A673 (cell line): ENCODE results near the gene STK17B. TPM values are rescaled to one million over a fixed set of nuclear protein-coding genes. Genes with fewer than 3 reads are reported as not detected.

Experiments
- BruUV-seq: library from RNA; stranded (reverse); fragments of 400-500 nt; replicated peaks from 2 replicates; lab custom pipeline; 2021; lab: Mats Ljungman, UMichigan
- CTCF ChIA-PET: fragments of 300-600 bp; sonication (Branson Sonifier 250); formaldehyde crosslinking; loops from one replicate; lab custom pipeline; 2022; ENCODE audit warnings: antibody characterized with exemption; lab: Charles Lee
- POLR2A ChIA-PET: fragments of 300-600 bp; sonication (Branson Sonifier 250); formaldehyde crosslinking; loops from one replicate; lab custom pipeline; 2022; ENCODE audit warnings: antibody characterized with exemption; ENCODE audit not compliant: low non-redundant PET; lab: Charles Lee
- DNase-seq: peaks from one replicate; pipeline ENCODE4 v3.0.0-alpha.2; 2015; ENCODE audit warnings: low spot score
- H3K27ac ChIP-seq: fragments of 200-600 bp; sonication (generic); 2 replicates; pipeline ENCODE4 v1.5.1; 2016; ENCODE audit warnings: mixed run types, low read depth, mild to moderate bottlenecking, mixed read lengths, antibody characterized with exemption, low read length; ENCODE audit not compliant: poor library complexity, severe bottlenecking
- H3K27me3 ChIP-seq: fragments of 200-600 bp; sonication (generic); replicated peaks from 2 replicates; pipeline ENCODE4 v1.6.1; 2017; ENCODE audit warnings: mixed run types, low read depth, mild to moderate bottlenecking, mixed read lengths, antibody characterized with exemption, low read length; ENCODE audit not compliant: insufficient read depth, poor library complexity
- H3K36me3 ChIP-seq: fragments of 200-600 bp; sonication (generic); 2 replicates; pipeline ENCODE4 v1.6.1; 2016; ENCODE audit warnings: mixed run types, mild to moderate bottlenecking, mixed read lengths, antibody characterized with exemption, low read length; ENCODE audit not compliant: insufficient read depth, poor library complexity, severe bottlenecking
- H3K4me1 ChIP-seq: fragments of 200-600 bp; sonication (generic); 2 replicates; pipeline ENCODE4 v1.6.1; 2017; ENCODE audit warnings: mixed run types, mild to moderate bottlenecking, mixed read lengths, antibody characterized with exemption, low read length; ENCODE audit not compliant: insufficient read depth, poor library complexity, severe bottlenecking
- H3K4me3 ChIP-seq: fragments of 200-600 bp; sonication (generic); 2 replicates; pipeline ENCODE4 v1.5.1; 2016; ENCODE audit warnings: low read depth, mixed run types, mild to moderate bottlenecking, mixed read lengths, low read length; ENCODE audit not compliant: poor library complexity, severe bottlenecking
- H3K9me3 ChIP-seq: fragments of 200-600 bp; sonication (generic); 2 replicates; pipeline ENCODE4 v1.6.1; 2016; ENCODE audit warnings: mixed run types, low read depth, mild to moderate bottlenecking, mixed read lengths, antibody characterized with exemption, low read length; ENCODE audit not compliant: poor library complexity, severe bottlenecking
- EZH2 ChIP-seq: fragments of 200-600 bp; sonication (generic); IDR thresholded peaks from 2 replicates; pipeline ENCODE4 v1.6.1; 2017; ENCODE audit warnings: borderline replicate concordance, low read depth, mild to moderate bottlenecking, mixed read lengths, antibody characterized with exemption, low read length; ENCODE audit not compliant: poor library complexity, severe bottlenecking
- intact Hi-C: fragments of 100-400 bp; cut with micrococcal nuclease; formaldehyde crosslinking; loops from one replicate; pipeline ENCODE4 v1.10.0; 2022; ENCODE audit not compliant: unreplicated experiment
- total RNA-seq: library from RNA; stranded (reverse); gene quantifications from 2 replicates; pipeline ENCODE4 v1.2.3, GENCODE V29; 2021
- TF ChIP-seq, protein P1 (sequence below): fragments of 300-800, 200-600 bp; sonication (generic); conservative IDR thresholded peaks from 2 replicates; pipeline ENCODE4 v1.5.1; 2017; ENCODE audit warnings: low read depth, mild to moderate bottlenecking, antibody characterized with exemption, low read length, moderate library complexity, mixed read lengths

The STK17B gene
- total RNA-seq, 1 experiment from 2014 or later = 18.5 TPM

DNA sequence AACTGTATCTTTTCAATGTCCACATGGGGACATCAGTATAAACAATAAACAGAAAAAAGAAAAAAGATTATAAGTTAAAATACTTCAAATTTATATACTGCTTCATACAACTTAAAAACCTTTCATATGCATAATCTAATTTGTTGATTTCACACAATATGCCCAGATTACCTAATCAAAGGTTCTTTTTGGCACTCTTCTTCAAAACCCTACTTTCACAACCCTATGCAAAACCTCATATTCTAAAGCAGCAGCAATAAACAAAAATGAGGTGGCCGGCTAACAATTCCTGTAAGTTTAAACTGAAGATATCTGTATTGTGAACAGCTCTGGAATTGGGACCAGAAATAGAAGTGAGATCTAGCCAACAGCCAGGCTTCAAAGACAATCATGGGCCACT lies 28.6 kb downstream of the STK17B start:
- Histone ChIP-seq H3K27me3 (no peaks in the 10 kb centered on the region), H3K4me1 (no peaks in the 10 kb centered on the region), H3K27ac (no peak overlapping the region), H3K36me3 (peaks cover 39% of the 10 kb centered on the region), H3K9me3 (no peaks in the 10 kb centered on the region), H3K4me3 (no peak overlapping the region)
- DNase-seq = no peak
- intact Hi-C loops = no loop called here
- no TSS peak for BruUV-seq
- TF ChIP-seq, protein P1, sequence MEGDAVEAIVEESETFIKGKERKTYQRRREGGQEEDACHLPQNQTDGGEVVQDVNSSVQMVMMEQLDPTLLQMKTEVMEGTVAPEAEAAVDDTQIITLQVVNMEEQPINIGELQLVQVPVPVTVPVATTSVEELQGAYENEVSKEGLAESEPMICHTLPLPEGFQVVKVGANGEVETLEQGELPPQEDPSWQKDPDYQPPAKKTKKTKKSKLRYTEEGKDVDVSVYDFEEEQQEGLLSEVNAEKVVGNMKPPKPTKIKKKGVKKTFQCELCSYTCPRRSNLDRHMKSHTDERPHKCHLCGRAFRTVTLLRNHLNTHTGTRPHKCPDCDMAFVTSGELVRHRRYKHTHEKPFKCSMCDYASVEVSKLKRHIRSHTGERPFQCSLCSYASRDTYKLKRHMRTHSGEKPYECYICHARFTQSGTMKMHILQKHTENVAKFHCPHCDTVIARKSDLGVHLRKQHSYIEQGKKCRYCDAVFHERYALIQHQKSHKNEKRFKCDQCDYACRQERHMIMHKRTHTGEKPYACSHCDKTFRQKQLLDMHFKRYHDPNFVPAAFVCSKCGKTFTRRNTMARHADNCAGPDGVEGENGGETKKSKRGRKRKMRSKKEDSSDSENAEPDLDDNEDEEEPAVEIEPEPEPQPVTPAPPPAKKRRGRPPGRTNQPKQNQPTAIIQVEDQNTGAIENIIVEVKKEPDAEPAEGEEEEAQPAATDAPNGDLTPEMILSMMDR = no peak
- no peak for TF ChIP-seq EZH2
- POLR2A ChIA-PET = no interaction called here
- CTCF ChIA-PET = no interaction called here

DNA sequence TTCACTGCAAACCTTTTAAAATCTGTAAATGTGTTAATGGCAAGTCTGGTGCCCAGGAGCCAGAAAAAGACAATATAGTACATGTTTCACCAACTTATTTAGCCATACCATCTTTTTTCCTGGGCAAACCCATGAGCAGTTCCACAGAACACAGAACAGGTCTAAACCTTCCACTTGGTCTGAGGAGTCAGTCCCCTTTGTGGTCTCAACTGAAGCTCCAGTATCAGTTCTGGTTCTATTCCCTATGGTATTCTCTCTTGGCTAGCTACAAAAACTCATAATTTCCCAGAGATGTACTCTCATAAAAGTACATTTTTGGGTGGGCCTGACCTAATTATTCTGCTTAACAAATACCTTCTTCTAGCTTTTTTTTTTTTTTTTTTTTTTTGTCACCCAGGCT lies 31.2 kb downstream of the STK17B start:
- no peak for TF ChIP-seq EZH2
- TF ChIP-seq, protein P1 = no peak
- intact Hi-C loops = no loop called here
- H3K9me3 ChIP-seq = no peaks in the 10 kb centered on the region
- no peaks in the 10 kb centered on the region for H3K27me3 ChIP-seq
- H3K36me3 ChIP-seq = peaks cover 56% of the 10 kb centered on the region
- no peak overlapping the region for H3K27ac ChIP-seq
- no peak overlapping the region for H3K4me3 ChIP-seq
- POLR2A ChIA-PET = interaction anchor here (0.6 kb wide), 1 partner anchor 12 kb away, joined by 4 read pairs; no protein-coding TSS in a partner anchor
- no peak for DNase-seq
- CTCF ChIA-PET = no interaction called here
- BruUV-seq = no TSS peak
- H3K4me1 ChIP-seq = no peaks in the 10 kb centered on the region

DNA sequence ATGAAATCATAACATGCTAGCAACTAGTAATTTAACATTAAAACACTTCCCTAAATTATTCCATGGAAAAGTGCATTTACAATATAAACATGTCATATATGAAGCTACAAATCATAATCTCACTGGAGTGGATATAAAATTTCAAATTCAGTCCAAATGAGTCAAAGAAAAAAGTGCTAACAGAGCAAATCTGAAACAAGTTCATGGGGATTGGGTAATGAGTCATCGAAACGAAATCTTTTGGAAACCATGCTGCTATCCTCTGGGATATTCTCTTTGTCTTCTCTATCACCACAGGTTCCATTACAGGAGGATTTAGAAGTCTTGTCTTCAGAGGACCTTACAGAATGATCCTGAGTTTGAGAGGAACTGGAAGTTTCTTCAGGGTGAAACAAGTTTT lies 34.1 kb downstream of the STK17B start:
- TF ChIP-seq EZH2 = no peak
- TF ChIP-seq, protein P1 = no peak
- ChIA-PET CTCF (no interaction called here), POLR2A (no interaction called here)
- no peak overlapping the region for H3K27ac ChIP-seq
- H3K4me3 ChIP-seq = no peak overlapping the region
- no peaks in the 10 kb centered on the region for H3K27me3 ChIP-seq
- peaks cover 23% of the 10 kb centered on the region for H3K9me3 ChIP-seq
- H3K4me1 ChIP-seq = no peaks in the 10 kb centered on the region
- peaks cover 70% of the 10 kb centered on the region for H3K36me3 ChIP-seq
- no TSS peak for BruUV-seq
- intact Hi-C loops = no loop called here
- no peak for DNase-seq
